Mucosa of stomach (tissue), 1 donor: ENCODE results near the gene INPPL1.

Source experiments
- H3K27me3 ChIP-seq: one replicate; pipeline ENCODE4 v1.7.0; 2013; ENCODE audit warnings: mild to moderate bottlenecking, low read length; ENCODE audit not compliant: control insufficient read depth, insufficient read depth
- H3K36me3 ChIP-seq: one replicate; pipeline ENCODE4 v1.7.0; 2013; ENCODE audit warnings: low read length; ENCODE audit not compliant: control insufficient read depth, insufficient read depth
- H3K4me1 ChIP-seq: one replicate; pipeline ENCODE4 v1.7.0; 2013; ENCODE audit warnings: mild to moderate bottlenecking, low read length; ENCODE audit not compliant: control insufficient read depth, insufficient read depth
- H3K4me3 ChIP-seq: one replicate; pipeline ENCODE4 v1.7.0; 2013; ENCODE audit warnings: low read length
- H3K9ac ChIP-seq: one replicate; pipeline ENCODE4 v1.7.0; 2013; ENCODE audit warnings: mild to moderate bottlenecking, low read length, moderate library complexity
- H3K9me3 ChIP-seq: one replicate; pipeline ENCODE4 v1.7.0; 2013; ENCODE audit warnings: mild to moderate bottlenecking, low read length, moderate library complexity; ENCODE audit not compliant: control insufficient read depth
- donor health status: Pancreatic carcinoma.

INPPL1 gene

GRCh38 chr11:72220696-72221363 lies 3.7 kb upstream of the INPPL1 start:
- Histone ChIP-seq H3K36me3 (no peaks in the 10 kb centered on the region), H3K9me3 (no peaks in the 10 kb centered on the region), H3K4me3 (no peak overlapping the region), H3K4me1 (peaks cover 18% of the 10 kb centered on the region), H3K9ac (no peak overlapping the region), H3K27me3 (peaks cover 9% of the 10 kb centered on the region)

GRCh38 chr11:72221386-72222075 lies 3.0 kb upstream of the INPPL1 start:
- Histone ChIP-seq H3K4me1 (peaks cover 19% of the 10 kb centered on the region), H3K9me3 (no peaks in the 10 kb centered on the region), H3K36me3 (no peaks in the 10 kb centered on the region), H3K9ac (no peak overlapping the region), H3K4me3 (no peak overlapping the region), H3K27me3 (peaks cover 9% of the 10 kb centered on the region)

GRCh38 chr11:72222106-72222891 lies 2.3 kb upstream of the INPPL1 start:
- Histone ChIP-seq H3K27me3 (peaks cover 9% of the 10 kb centered on the region), H3K4me1 (peaks cover 19% of the 10 kb centered on the region), H3K36me3 (no peaks in the 10 kb centered on the region), H3K9ac (peak overlapping the region; percentile 81), H3K4me3 (peak overlapping the region; percentile 34), H3K9me3 (no peaks in the 10 kb centered on the region)

GRCh38 chr11:72222907-72223614 lies 1.5 kb upstream of the INPPL1 start:
- Histone ChIP-seq H3K9ac (peak overlapping the region; percentile 81), H3K9me3 (no peaks in the 10 kb centered on the region), H3K4me3 (peak overlapping the region; percentile 34), H3K27me3 (peaks cover 7% of the 10 kb centered on the region), H3K36me3 (no peaks in the 10 kb centered on the region), H3K4me1 (peaks cover 19% of the 10 kb centered on the region)

- Histone ChIP-seq H3K9me3 (no peaks in the 10 kb centered on the region), H3K27me3 (no peaks in the 10 kb centered on the region), H3K36me3 (peaks cover 2% of the 10 kb centered on the region), H3K9ac (peak overlapping the region; percentile 81), H3K4me1 (peaks cover 19% of the 10 kb centered on the region), H3K4me3 (peak overlapping the region; percentile 46)
These were observed 678 bp upstream of the INPPL1 start for GRCh38 chr11:72223615-72224563.

- Histone ChIP-seq H3K9ac (peak overlapping the region; percentile 70), H3K27me3 (no peaks in the 10 kb centered on the region), H3K9me3 (no peaks in the 10 kb centered on the region), H3K4me1 (peaks cover 19% of the 10 kb centered on the region), H3K36me3 (peaks cover 10% of the 10 kb centered on the region), H3K4me3 (peak overlapping the region; percentile 37)
These were observed 914 bp downstream of the INPPL1 start for GRCh38 chr11:72225411-72225951.

- Histone ChIP-seq H3K9ac (no peak overlapping the region), H3K36me3 (peaks cover 22% of the 10 kb centered on the region), H3K4me3 (no peak overlapping the region), H3K27me3 (no peaks in the 10 kb centered on the region), H3K9me3 (no peaks in the 10 kb centered on the region), H3K4me1 (peaks cover 19% of the 10 kb centered on the region)
These were observed 2.1 kb downstream of the INPPL1 start for GRCh38 chr11:72226701-72227100.

GRCh38 chr11:72227316-72228228 lies 3.0 kb downstream of the INPPL1 start:
- H3K36me3 ChIP-seq: peaks cover 22% of the 10 kb centered on the region

GRCh38 chr11:72228229-72228843 lies 3.8 kb downstream of the INPPL1 start:
- Histone ChIP-seq H3K4me3 (no peak overlapping the region), H3K9me3 (no peaks in the 10 kb centered on the region), H3K9ac (no peak overlapping the region), H3K27me3 (no peaks in the 10 kb centered on the region), H3K36me3 (peaks cover 27% of the 10 kb centered on the region), H3K4me1 (peaks cover 10% of the 10 kb centered on the region)

More at GRCh38 chr11:72227316-72228228, 3.0 kb downstream of the INPPL1 start:
- Histone ChIP-seq H3K4me1 (peaks cover 14% of the 10 kb centered on the region), H3K4me3 (no peak overlapping the region), H3K9ac (no peak overlapping the region), H3K9me3 (no peaks in the 10 kb centered on the region), H3K27me3 (no peaks in the 10 kb centered on the region)

GRCh38 chr11:72228844-72229231 lies 4.3 kb downstream of the INPPL1 start:
- Histone ChIP-seq H3K4me3 (no peak overlapping the region), H3K27me3 (no peaks in the 10 kb centered on the region), H3K4me1 (peaks cover 10% of the 10 kb centered on the region), H3K9ac (no peak overlapping the region), H3K36me3 (peaks cover 32% of the 10 kb centered on the region), H3K9me3 (no peaks in the 10 kb centered on the region)
